GM21717 (cell line): Measurements from ENCODE around the gene METTL6.
A peak's percentile ranks its signal among the peaks of the same experiment; 100 is the strongest.
"Not testable (repeated sequence)": the region's sequence is repeated elsewhere in the genome, so short reads cannot be mapped to it uniquely, and the experiment has no call there.

Experiments used
- ATAC-seq: cut with Tn5 transposase; IDR thresholded peaks from one replicate; pipeline ENCODE4 v1.9.1; 2021; ENCODE audit warnings: mild to moderate bottlenecking, moderate library complexity; ENCODE audit not compliant: unreplicated experiment

The METTL6 gene, protein sequence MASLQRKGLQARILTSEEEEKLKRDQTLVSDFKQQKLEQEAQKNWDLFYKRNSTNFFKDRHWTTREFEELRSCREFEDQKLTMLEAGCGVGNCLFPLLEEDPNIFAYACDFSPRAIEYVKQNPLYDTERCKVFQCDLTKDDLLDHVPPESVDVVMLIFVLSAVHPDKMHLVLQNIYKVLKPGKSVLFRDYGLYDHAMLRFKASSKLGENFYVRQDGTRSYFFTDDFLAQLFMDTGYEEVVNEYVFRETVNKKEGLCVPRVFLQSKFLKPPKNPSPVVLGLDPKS

DNA sequence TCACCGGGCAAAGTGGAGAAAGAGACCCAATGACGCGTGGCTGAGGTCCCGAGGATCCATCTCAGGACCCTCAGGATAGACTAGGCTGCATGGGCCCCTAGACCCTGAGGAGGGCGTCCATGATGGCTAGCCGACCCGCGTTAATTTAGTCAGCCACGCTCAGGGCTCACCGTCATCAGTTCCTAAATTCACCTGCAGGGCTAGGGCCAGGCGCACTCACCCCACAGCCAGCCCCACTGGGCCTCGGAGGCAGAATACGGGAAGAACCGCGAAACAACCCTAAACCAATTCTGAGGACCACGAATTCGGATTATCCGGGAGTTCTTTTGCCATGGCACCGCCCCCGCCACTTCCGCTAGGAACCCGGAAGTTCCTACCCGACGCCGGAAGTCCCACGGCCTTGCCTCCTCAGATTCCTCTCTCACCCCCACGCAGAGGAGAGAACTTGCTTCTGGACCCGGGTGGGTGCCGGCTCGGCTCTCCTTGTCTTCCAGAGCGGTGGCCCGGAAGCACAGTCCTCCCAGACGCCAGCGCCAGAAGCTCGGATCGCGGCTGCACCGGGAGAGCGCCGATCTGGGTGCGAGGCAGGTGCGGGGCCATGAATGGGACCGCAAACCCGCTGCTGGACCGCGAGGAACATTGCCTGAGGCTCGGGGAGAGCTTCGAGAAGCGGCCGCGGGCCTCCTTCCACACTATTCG lies at the start of gene METTL6, which contains the start of gene EAF1:
Gene METTL6, minus strand, starts transcription at position 363 of the 699 bp plus-strand sequence. CDS start 1,033 bp downstream, outside the sequence.
Gene EAF1, plus strand, starts transcription at position 417 of the 699 bp plus-strand sequence. Its CDS starts 182 bp downstream, at position 599.
- ATAC-seq, result peak; percentile 92

DNA sequence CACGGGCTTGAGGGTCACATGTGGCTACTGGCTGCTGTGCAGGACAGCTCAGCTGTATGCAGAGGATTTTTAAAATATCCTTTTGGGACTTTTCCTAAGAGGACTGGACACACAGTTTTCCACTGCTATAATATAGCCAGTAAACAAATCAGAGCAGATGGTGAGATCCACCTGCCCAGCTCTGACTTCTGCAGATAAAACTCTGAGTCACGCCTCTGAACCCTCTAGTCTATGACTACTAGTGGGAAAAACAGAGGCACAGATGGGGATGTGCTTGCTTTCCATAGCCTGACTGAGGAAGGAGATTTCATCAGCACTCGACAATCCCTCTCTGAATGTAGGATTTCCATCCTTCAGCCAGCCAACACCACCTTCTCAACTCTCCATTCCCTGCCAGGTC lies 49.0 kb upstream of the METTL6 start:
- ATAC-seq, result no peak

DNA sequence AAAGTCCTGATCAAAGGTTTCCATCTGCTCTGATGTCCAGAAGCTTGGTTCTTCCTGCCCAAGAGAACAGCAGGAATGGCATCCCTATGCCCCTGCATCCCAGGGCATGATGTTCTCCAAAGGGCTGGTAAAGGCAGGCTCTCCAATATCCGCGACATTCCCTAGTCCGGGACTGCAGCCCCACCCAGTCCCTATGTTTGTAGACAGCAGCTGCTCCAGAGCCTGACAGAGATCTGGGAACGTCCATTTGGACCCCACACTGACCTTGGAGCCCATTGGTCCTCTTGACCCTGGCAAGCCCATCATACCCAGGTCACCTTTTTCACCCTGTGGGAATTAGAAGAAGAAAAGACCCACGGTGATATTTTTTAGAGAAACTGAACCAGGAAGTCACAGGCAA lies 47.8 kb upstream of the METTL6 start:
- no peak for ATAC-seq

DNA sequence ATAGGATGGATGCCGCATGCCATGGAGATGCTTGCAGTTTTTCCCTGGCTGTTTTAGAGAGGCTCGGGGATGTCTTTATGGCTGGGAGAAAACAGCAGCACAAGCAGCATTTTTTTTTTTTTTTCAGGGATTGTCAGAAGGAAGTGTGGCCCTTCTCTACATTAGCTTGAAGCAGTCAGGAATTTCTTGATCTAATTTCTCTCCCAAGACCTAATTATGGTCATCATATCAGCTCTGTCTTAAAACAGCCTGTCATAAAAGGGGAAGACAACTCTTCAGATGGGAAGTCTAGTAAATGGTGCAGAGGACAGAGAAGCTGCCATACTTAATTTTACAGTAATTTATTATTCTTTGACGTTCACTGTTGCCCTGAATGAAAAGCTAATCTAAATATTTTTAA lies 44.5 kb upstream of the METTL6 start:
- no peak for ATAC-seq

DNA sequence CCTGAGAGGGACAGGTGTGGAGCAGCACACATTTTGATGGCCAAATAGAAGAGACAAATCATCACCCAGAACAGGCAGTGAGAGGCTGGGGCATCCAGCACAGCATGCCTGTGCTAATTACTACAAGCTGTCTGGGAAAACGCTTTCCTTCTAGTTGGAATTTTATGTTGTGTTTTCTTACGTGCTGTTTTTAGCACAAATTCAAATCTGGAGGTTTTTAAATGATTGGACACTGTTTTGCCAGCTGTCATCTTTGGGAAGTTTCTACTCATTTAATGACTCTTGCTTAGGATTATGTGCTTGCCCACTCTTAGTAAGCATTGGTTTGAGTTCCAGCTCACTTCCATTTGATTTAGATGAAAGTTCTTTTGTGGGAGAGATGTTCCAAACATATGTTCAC lies 43.5 kb upstream of the METTL6 start:
- ATAC-seq, result no peak

DNA sequence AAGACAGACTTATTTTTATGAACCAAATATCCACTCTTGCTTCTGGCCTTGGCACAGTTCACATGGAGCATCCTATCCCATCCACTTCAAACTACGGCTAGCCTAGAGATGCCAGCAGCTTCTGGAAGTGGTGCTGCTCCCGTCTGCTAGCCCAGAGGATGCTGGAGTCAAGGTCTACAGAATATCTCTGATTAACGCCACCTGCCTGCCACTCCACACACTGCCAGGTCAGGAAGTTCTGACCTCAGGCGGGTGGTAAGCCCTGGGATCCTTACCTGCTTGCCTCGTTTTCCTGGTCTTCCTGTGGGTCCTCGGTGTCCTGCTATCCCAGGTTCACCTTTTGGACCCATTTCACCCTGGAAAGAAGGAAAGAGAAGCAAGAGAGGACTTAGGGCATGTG lies 42.9 kb upstream of the METTL6 start:
- no peak for ATAC-seq

DNA sequence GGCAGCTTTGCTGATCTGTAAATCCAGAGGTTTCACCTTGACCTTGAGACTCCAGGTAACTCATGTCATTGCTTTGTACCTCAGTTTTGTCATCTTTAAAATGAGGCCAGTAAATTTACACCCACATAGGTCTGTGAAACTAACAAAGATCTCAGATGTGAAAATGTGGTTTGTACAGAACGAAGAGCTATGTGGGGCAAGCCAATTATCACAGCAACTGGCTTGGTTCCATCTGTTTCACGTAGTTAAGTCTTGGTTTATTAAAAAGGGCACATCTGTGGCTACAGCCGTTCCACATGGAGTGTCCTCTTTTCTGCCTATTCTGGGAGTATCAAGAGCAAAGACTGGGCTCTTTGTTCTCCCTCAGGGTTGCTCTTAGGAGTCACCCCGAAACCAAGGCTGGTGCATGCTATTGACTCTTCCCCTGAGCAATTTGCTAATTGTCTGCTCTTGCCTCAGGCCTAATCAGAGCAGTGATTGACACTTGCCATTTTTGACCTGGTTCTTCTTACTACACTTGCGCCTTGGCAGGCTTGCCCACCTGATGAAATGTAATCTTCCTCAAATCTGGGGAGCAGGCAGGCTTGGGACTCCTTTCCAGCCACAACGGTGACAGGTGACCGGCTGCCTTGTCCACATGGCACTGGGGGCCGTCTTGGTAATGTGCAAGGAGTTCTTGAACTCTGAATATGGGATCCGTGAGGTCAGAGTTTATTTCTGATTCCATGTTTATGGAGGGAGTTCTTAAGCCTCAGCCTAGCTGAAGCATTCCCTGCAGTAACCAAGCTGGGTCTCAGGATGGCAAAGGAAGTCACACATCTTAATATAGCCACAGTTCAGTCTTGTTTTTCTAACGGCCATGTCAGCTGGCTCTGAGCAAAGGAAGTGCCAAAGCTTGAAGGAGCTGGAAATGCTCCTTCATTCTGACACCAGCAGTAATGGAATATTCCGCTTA lies 40.2 kb upstream of the METTL6 start:
- ATAC-seq, result no peak

DNA sequence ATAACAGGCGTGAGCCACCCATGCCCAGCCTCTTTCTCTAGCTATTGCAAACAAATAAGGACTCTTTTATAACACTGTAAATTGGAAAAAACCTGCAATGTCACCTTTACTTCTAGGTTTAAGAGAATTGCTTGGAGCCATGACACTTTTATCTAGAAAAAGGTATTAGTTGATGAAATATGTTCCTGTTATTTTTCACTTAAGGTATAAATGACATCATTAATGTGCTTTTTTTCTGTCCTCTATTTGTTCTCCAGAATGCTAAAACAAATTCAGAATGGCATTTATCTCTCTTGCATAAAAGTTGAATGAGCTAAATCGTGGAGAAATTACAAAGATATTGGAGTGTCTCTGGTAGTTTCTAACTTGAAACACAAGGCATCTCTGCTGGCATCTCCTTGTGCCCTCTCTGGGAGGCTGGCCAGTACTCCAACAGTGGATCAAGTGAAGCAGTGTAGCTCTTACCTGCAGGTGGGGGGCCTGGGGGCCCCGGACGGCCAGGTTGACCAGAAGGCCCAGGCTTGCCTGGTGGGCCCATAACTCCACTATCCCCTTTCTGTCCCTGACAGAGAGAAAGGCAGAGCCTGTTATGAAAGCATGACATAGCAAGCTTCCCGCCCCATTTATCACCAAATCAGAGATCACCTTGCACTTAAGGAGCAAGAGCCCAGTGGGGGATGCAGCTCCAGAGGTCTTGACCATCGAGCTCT lies 38.7 kb upstream of the METTL6 start:
- no peak for ATAC-seq

DNA sequence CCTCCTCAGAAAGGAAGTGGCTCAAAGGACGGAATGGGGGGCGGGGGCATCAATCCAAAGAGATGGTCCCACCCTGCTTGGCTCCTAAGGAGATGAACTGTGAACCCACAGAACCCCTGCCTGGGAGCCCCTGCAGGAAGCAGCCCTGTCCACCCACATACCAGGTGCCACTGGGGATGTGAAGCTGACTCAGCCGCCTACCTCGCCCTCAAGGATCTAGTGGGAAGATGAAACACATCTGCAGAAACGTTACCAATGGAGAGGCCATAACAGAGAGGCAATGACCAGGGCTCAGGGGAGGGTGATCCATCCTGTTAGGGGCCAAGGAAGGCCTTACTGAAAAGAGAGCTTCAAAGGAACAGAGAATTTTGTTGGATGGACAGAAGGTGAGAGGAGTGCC lies 35.1 kb upstream of the METTL6 start:
- ATAC-seq, result no peak

DNA sequence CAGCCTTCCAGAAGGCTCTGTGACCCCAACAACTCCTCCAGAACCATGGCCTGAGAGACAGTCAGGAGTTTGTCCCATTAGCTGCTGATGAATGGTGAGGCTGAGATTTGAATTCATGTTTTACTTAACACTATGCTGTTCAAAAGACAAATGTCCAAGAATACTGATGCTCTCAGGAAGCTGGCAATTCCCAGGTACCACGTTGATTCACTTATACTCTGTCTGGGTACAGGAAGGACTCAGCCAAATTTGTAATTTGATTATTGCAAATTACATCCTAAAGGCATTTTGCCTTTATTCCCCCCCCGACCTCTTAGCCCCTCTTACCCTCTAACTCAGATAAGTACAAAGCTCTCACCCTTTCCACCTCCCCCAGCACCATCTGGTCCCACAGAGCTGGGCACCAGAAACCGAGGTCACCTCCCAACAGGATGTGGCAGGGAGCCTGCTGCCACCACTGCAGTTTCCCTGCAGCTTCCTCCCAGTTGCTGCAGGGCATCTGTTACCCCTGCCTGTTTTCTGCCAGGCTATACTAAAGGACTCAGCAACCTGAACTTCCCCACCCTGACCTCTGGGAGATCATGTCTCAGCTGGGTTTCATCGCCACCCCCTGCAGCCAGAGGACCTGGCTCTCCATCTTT lies 33.7 kb upstream of the METTL6 start:
- no peak for ATAC-seq

DNA sequence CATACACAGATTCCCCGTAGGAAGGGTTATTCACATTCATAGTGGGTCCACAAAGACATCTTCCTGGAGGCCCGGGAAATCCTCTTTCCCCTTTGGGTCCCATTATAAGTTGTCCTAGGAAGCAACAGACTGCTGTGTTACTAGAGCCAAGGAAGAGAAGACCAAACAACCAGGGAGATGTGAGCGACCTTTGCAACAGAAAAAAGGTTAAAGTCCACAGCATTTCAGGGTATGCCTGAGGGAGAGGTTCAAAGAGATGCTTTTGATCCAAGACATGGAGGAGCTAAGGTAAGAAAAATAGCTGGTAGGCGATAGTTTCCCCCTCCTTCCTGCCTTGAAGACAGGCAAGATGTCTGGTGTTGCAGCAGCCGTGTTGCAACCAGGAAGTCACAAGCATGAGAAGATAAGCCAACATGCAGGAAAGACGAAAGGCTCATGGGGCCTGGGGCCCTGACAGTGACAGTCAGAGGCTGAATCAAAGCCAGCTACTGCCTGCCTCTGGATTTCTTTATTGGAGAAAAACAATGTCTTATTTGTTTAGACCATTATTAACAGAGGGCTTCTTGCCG lies 31.0 kb upstream of the METTL6 start:
- no peak for ATAC-seq

DNA sequence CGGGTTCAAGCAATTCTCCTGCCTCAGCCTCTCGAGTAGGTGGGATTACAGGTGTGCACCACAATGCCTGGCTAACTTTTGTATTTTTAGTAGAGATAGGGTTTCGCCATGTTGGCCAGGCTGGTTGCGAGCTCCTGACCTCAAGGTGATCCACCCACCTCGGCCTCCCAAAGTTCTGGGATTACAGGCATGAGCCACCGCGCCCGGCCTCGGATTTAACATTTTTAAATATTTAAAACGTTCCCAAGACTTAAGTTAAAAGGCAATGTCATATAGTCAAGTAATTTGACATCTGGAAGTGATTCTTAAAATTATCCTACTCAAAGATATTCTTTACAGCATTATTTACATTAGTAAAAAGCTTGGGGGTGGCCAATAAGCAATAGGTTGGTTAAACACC lies 29.6 kb upstream of the METTL6 start:
- ATAC-seq, result not testable (repeated sequence)

DNA sequence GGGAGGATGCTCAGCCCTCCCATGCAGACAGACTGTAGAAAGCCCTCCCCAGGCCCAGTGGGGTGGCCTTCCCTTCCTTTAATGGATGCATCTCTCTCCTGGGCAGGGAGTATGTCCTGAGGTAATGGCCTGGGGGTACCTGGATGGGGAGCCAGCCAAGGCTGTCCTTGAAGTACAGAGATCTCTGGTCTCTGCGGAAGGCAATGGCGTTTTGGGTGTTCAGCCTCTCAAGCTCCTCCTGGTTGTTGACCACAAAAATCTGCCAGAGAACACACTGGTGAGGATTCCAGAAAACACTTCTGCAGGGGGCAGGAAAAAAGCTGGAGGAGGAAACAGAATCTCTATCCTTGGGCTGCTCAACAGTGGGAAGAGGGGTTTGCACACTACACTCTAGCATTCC lies 29.0 kb upstream of the METTL6 start:
- no peak for ATAC-seq

DNA sequence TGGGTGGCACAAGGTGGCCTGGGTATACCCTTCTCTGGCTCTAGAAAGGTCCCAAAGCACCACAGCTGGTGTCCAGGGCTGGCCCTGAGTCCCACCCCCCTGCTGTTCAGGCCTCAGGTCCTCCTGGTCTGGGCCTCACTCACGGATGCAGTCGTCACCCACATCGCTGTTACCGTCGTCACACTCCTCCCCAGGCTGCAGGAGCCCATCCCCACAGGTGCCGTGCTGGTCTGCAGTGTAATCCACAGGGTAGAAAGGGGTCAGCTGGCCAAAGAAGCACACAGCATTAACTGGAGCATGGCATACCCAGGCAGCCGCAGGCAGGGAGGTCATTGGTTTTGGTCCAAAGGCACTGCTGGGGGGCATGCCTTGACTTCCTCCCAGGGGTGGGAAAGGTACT lies 28.4 kb upstream of the METTL6 start:
- ATAC-seq, result no peak

DNA sequence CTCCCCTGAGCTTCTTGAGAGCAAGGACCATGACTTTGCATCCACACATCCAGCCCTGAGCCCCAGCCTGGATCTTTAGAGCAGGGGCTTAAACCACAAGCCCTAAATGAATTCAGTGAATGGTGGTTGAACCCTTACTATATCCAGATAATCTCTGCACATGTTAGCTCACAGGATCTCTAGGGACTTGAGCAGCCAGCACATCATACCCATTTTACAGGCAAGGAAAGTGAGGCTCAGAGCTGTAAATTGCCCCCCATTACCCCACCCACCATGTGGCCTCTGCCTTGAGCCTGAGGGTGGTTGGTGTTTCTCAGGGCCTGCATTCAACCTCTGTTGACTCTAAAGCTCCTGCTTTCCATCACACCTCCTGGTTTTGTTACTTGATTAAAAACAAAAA lies 27.6 kb upstream of the METTL6 start:
- no peak for ATAC-seq

DNA sequence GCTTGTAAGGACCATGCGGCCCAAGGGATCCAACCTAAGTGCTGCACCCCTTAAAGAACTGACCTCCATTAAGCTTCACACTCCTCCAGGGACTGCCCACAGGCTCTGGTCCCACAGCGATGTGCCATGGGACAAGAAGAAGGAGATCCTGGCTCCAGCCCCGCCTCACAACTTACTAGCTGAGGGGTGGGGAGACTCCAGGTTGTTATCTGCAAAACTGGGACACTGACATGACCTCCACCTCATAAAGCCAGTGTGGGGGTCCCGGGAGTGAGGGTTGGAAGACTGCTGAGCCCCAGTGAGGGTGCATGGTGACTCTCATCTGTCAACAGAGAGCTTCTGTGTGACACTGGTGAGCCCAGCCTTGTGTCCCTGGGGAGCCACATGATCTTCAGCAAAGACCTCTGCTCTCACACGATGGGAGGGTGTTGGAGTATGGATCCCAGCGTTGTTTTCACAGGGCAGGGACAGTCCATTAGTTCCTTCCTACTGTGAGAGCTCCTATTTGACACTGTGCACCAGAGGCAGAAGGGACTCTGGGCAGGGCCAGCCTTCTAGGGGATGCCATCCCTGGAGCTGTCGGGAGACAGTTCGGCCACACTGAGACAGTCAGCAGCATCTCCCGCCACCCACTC lies 26.8 kb upstream of the METTL6 start:
- no peak for ATAC-seq

DNA sequence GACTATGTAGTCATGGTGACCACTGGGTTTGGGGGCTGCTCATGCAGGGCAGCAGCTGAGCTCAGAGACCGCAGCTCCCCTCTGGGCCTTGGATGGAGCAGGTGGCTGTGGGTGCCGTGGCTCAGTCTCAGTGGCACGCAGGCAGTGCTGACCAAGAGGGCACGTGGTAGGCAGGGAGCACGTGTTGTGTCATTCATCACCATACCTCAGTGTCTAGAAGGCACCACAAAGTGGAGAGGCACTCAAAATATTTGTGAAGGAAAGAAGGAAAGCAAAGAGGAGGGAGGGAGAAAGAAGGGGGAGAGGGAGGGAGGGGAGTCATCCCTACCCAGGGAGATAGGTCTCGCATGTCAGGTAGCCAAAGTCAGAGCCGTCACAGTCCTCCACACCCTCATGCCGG lies 26.2 kb upstream of the METTL6 start:
- no peak for ATAC-seq

DNA sequence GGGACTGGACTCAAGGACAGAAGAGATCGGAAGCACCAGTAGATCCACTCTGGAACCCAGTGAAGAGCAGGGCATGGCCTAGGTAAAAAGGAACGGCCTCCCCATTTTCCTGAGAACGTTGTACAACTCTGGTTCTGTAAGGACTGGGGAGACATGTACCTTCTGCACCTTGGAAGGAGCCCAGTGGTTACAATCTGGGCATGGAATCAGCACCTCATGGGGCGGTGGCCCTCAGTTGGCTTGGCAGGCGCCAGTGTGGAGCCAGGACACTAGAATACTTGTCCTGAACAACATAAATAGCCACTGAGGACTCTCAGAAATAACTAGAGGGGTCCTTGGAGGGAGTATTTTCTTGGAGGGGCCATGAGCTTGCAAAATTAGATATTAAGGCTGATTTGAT lies 25.6 kb upstream of the METTL6 start:
- ATAC-seq, result no peak

DNA sequence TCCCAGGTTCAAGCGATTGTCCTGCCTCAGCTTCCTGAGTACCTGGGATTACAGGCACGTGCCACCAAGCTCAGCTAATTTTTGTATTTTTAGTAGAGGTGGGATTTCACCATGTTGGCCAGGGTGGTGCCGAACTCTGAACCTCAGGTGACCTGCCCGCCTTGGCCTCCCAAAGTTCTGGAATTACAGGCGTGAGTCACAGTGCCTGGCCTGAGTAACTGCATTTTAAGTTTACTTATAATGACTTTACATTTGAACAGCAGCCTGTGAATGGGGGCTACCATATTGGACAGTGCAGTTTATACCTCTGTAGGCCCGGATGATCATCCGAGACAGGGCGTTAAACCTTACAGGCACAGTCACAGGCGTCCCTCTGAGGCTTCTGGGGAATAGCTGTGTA lies 24.8 kb upstream of the METTL6 start:
- ATAC-seq, result no peak
